ENCODE results near the gene FASLG. TPM values are rescaled to one million over a fixed set of nuclear protein-coding genes. Genes with fewer than 3 reads are reported as not detected.

FASLG gene
- polyA plus RNA-seq, 3 donors: not detected

DNA sequence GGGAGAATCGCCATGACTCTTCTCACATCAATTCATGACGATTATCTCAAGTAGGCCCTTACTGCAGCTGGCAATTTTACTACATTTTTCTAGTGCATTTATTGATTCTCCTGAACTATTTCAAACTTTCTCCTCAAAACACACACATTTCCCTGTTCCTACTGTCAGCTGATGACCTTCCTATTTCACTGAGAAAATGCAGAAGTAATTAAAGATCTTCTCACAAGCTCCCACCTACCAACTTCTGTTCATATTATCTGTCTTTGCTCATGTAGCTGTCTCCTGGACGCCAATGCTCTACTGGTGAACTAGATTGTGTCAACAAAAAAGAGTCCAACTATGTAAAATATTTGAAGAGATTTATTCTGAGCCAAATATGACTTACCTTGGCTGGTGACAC is 36.4 kb upstream of the FASLG start:
- peaks cover 23% of the 10 kb centered on the region for H3K4me1 Mint-ChIP-seq
- H3K4me3 Mint-ChIP-seq: no peak overlapping the region
- TF ChIP-seq, protein P1, sequence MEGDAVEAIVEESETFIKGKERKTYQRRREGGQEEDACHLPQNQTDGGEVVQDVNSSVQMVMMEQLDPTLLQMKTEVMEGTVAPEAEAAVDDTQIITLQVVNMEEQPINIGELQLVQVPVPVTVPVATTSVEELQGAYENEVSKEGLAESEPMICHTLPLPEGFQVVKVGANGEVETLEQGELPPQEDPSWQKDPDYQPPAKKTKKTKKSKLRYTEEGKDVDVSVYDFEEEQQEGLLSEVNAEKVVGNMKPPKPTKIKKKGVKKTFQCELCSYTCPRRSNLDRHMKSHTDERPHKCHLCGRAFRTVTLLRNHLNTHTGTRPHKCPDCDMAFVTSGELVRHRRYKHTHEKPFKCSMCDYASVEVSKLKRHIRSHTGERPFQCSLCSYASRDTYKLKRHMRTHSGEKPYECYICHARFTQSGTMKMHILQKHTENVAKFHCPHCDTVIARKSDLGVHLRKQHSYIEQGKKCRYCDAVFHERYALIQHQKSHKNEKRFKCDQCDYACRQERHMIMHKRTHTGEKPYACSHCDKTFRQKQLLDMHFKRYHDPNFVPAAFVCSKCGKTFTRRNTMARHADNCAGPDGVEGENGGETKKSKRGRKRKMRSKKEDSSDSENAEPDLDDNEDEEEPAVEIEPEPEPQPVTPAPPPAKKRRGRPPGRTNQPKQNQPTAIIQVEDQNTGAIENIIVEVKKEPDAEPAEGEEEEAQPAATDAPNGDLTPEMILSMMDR (IDR thresholded peaks at IDR 0.05): no peak
- no peaks in the 10 kb centered on the region for H3K27me3 Mint-ChIP-seq (ENCODE audit: low read depth in 3 of 3)
- peak overlapping the region in 1 of 7 donors; percentile 19 for H3K27ac Mint-ChIP-seq
- H3K9me3 Mint-ChIP-seq: peaks cover 13 to 29% (median 23%) of the 10 kb centered on the region in 7 donors
- DNase-seq: peak in 1 of 3 donors; percentile 23
- Histone ChIP-seq H3K4me3 (replicated peaks in 1 of 3; ENCODE audit: low read depth in 2 of 3, low read length in 3 of 3) (no peak overlapping the region), H4K20me1 (ENCODE audit: insufficient read depth, low read length) (no peaks in the 10 kb centered on the region), H2AFZ (ENCODE audit: insufficient read depth, low read depth, low read length, poor library complexity, severe bottlenecking) (no peak overlapping the region), H3K9me3 (replicated peaks in 1 of 2; ENCODE audit: control insufficient read depth in 1 of 2, insufficient read depth in 1 of 2, low read length in 2 of 2) (peaks cover 12 to 23% of the 10 kb centered on the region in 2 donors), H3K9ac (ENCODE audit: insufficient read depth, low read length, poor library complexity, severe bottlenecking) (no peak overlapping the region), H3K79me2 (ENCODE audit: insufficient read depth, low read length) (no peaks in the 10 kb centered on the region), H3K27ac (ENCODE audit: low read depth in 1 of 2, low read length in 2 of 2) (no peak overlapping the region), H3K4me1 (ENCODE audit: control insufficient read depth in 1 of 2, insufficient read depth in 2 of 2, low read length in 2 of 2) (peaks cover 11 to 24% of the 10 kb centered on the region in 2 donors), H3K27me3 (ENCODE audit: control insufficient read depth in 2 of 2, insufficient read depth in 2 of 2, low read length in 2 of 2) (no peaks in the 10 kb centered on the region), H3K36me3 (replicated peaks in 1 of 2; ENCODE audit: control insufficient read depth in 1 of 2, insufficient read depth in 2 of 2, low read length in 2 of 2) (no peaks in the 10 kb centered on the region), H3K4me2 (replicated peaks; ENCODE audit: extremely low read depth, low read length, poor library complexity, severe bottlenecking) (no peak overlapping the region)
- WGBS (ENCODE audit: insufficient coverage): 90% methylated on average over 2 of the region's 3 CpGs
- peaks cover 2 to 3% of the 10 kb centered on the region in 2 donors for H3K36me3 Mint-ChIP-seq
- intact Hi-C loops (cut with micrococcal nuclease): no loop called here

DNA sequence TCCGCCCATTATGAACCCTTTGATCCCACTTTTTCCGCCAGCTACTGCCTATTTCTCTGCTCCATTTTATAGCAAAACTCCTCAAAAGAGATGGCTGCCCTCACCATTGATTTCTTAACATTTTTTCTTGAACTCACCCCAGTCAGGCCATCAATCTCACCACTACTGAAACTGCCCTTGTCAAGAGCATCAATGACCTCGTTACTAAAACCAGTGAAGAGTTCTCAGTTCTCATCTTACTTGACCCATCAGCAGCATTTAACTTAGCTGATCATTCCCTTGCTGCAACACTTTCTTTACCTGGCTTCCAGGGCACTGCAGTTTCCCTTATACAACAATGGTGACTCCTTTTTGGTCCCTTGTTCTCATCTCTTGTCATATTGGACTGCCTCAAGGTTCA is 35.2 kb upstream of the FASLG start:
- Histone ChIP-seq H3K4me2 (replicated peaks; ENCODE audit: extremely low read depth, low read length, poor library complexity, severe bottlenecking) (no peak overlapping the region), H3K4me1 (ENCODE audit: control insufficient read depth in 1 of 2, insufficient read depth in 2 of 2, low read length in 2 of 2) (peaks cover 11 to 24% of the 10 kb centered on the region in 2 donors), H3K36me3 (replicated peaks in 1 of 2; ENCODE audit: control insufficient read depth in 1 of 2, insufficient read depth in 2 of 2, low read length in 2 of 2) (no peaks in the 10 kb centered on the region), H3K79me2 (ENCODE audit: insufficient read depth, low read length) (no peaks in the 10 kb centered on the region), H4K20me1 (ENCODE audit: insufficient read depth, low read length) (no peaks in the 10 kb centered on the region), H3K27ac (ENCODE audit: low read depth in 1 of 2, low read length in 2 of 2) (no peak overlapping the region), H3K4me3 (replicated peaks in 1 of 3; ENCODE audit: low read depth in 2 of 3, low read length in 3 of 3) (no peak overlapping the region), H3K27me3 (ENCODE audit: control insufficient read depth in 2 of 2, insufficient read depth in 2 of 2, low read length in 2 of 2) (no peaks in the 10 kb centered on the region), H3K9me3 (replicated peaks in 1 of 2; ENCODE audit: control insufficient read depth in 1 of 2, insufficient read depth in 1 of 2, low read length in 2 of 2) (peaks cover 12 to 22% of the 10 kb centered on the region in 2 donors), H2AFZ (ENCODE audit: insufficient read depth, low read depth, low read length, poor library complexity, severe bottlenecking) (no peak overlapping the region), H3K9ac (ENCODE audit: insufficient read depth, low read length, poor library complexity, severe bottlenecking) (no peak overlapping the region)
- H3K27me3 Mint-ChIP-seq (ENCODE audit: low read depth in 3 of 3): no peaks in the 10 kb centered on the region
- DNase-seq: no peak
- TF ChIP-seq, protein P1 (IDR thresholded peaks at IDR 0.05): no peak
- H3K9me3 Mint-ChIP-seq: peaks cover 13 to 24% (median 18%) of the 10 kb centered on the region in 7 donors
- no peak overlapping the region for H3K4me3 Mint-ChIP-seq
- peaks cover 2 to 3% of the 10 kb centered on the region in 2 donors for H3K36me3 Mint-ChIP-seq
- H3K27ac Mint-ChIP-seq: no peak overlapping the region
- intact Hi-C loops (cut with micrococcal nuclease): no loop called here
- 97% methylated on average over 3 of the region's 3 CpGs for WGBS (ENCODE audit: insufficient coverage)
- peaks cover 23% of the 10 kb centered on the region for H3K4me1 Mint-ChIP-seq
